GM18508 (cell line): Measurements from ENCODE around the gene BMPER.

Experiments
- ATAC-seq: cut with Tn5 transposase; IDR thresholded peaks from one replicate; pipeline ENCODE4 v1.9.1; 2021; ENCODE audit warnings: moderate number of reproducible peaks; ENCODE audit not compliant: insufficient read depth, unreplicated experiment

The BMPER gene

DNA sequence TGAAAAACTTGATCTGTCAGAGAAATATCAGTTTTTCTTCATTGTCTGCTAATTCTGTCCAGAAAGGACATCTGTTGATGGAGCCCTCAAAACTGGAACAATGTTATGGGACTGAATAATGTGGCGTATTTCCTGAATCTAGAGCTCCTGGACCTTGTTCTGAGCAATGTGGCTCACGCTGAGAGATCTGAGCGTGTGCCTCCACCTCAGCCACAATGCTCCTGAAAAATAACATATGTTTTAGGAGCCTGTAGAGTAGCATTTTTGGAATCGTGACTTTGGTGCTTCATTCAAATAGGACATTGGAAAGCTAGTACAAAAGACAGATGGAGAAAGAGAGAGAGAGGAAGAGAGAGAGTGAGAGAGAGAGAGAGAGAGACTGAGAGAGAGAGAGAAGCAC, 110.3 kb downstream of the BMPER start:
- ATAC-seq = no peak

GRCh38 chr7:34016876-34017275, 111.5 kb downstream of the BMPER start:
- ATAC-seq = no peak

DNA sequence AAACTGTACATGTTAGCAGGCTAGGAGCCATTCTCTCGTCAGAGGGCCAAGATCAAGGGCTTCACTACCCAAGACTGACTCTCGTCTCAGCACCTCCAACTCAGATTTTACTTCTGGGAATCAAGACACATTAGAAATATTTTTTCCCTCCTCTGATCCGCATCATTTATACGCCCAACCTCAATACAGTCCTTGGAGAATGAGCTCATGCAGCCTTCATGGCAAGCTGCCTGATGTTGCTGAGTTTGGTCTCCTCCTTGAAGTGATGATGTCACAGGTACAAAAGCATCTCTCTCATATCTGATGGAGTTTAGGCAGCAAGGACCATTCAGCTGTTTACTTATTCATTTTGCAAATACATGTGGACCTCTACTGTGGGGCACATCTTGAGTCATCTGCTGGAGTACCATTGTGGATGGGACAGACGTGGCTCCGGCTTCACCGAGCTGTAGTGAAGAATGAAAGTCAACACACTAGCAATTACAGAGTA, 114.0 kb downstream of the BMPER start:
- ATAC-seq = no peak

DNA sequence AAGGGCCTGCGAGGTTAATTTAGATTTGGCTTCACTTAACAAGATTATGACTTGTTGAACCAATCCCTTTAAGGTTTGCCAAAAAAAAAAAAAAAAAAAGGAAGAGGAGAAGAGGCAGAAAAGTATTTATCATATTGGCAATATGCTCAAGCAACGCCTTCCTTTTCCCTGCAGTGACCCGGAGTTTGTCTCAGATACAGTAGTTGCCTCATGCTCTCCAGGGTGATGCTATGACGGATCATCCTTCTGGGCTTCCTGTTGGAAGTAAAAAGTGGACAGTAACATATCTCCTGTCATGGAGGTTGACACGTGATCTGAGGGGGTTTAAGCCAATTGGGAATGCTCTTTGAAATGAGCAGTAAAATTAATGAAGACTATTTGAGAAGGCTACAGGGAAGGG, 117.3 kb downstream of the BMPER start:
- ATAC-seq = no peak

DNA sequence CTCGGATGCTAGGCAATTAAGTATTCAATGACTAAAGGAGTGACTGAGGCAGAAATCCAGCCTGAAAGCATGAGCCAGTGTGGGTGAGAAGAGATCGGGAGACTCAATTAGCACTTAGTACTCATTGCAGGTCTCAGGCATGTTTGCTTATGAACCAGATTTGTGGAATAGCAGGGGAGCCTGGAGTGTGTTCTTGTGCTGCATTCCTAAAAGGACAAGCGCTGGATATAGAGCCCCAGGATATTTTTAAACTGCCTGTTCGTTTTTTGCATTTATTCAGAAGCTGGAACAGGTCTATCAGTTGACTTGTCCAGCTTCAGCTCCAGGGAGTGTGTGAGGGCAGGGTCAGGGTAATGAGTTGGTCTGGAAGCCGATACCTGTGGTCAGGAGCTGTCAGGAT, 120.3 kb downstream of the BMPER start:
- no peak for ATAC-seq

DNA sequence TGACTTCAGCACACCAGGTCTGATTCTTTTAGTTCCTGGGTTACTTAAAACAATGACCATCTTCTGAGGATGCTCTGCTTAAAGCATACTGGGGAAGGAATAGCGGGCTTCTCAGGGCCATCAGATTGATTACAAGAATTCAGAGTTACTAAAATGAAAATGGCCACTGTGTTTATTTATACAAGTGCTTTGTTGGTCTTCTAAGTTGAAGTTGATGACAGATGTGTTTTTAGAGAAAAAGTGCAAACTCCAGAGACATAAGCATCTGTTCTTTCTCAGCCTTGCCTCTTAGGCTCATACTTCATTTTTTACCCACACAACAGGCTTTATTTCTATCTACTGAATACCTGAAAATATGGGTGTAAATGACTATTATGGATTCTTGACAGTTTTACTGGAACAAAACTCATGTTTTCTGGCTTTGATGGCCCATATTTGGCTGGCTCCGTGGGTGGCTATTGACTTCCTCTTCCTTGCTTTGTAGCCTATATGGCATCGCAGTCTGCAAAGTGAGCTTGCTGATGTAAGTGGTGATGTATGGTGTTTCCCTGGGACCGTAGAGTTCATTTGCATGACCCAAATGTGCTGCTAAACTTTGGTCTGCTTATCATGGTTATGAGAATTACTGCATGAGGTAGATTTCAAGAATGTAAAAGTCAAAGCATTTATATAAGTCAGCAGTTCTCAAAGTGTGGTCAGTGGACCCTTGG, 121.3 kb downstream of the BMPER start:
- ATAC-seq = no peak

DNA sequence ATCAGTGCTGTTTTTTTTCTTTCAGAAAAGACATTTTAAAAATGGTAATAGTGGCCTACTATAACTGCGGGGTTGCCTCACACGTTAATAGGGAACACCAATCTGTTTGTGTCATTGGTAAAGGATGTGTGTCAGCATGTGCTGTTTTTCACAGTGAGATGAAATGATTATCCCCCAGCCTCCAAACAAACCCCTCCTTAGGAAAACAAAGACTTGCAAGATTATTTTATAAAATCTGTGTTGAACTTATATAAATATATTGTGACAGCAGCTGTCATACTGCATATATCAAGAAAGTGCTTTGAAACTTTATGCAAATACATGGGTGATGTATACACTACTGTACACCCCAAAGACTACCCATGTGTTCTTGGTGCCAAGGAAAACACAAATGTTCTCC, 125.8 kb downstream of the BMPER start:
- no peak for ATAC-seq

- no peak for ATAC-seq
Measured at GRCh38 chr7:34034728-34035127, 129.4 kb downstream of the BMPER start.

- no peak for ATAC-seq
Measured at GRCh38 chr7:34036051-34036920, 130.9 kb downstream of the BMPER start.

DNA sequence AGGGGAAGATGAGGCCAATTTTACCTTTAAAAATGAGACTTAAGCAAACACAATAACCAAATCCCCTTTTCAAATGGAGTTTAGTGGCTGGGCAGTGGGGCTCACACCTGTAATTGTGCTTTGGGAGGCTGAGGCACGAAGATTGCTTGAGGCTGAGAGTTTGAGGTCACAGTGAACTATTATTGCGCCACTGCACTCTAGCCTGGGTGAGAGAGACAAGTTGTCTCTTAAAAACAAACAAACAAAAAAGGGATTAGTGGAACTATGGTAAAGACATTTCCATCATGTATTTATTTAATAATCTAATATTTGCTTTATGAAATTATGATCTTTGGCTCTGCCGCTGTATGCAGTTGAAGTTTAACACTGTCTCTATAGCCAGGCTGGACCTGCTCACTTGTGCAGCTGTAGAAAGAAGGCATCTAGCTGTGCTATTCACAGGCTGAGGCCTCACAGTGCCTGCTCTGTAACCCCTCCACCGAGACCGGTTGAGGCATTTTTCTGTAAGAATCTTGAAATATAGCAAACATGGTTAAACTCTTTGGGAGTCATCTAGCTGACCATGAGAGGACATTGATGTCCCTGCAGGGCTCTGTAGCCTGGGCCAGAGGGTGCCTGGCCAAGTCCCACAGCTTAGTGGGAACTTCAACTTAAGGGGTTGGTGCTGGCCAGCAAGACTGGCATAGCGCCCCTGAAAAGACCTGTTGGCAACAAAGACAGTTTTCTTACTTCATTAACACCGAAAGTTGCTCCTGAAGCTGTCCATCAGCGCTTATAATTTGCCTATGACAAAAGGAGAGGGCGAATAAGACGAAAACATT, 131.8 kb downstream of the BMPER start:
- no peak for ATAC-seq

DNA sequence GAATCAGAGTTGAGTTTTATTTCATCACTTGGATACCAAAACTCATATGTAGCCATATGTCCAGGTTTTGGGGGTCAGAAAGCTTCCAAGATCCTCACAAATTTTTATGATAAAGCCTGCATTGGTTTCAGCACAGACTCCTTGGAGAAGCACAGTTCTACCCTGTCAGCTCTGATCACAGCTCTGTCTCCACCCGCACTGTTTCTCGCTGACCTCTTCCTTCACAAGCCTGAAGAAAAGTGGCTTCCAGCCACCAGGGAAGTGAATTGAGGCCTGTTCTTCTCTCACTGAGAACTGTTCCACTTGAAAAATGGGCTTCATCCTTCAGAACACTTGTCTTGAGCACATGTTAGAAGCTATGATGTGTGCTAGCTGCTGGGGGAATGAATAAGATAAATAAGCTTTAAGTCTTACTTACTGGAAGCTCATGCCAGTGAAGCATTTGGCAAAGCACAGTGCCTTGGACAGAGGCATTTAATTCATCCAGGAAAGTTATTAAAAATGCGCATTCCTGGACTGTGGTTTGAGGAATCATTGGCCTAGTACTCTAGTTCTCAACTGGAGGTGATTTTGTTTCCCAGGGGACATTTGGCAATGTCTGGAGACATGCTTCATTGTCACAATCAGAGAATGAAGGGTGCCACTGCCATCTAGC, 133.6 kb downstream of the BMPER start:
- ATAC-seq = no peak

DNA sequence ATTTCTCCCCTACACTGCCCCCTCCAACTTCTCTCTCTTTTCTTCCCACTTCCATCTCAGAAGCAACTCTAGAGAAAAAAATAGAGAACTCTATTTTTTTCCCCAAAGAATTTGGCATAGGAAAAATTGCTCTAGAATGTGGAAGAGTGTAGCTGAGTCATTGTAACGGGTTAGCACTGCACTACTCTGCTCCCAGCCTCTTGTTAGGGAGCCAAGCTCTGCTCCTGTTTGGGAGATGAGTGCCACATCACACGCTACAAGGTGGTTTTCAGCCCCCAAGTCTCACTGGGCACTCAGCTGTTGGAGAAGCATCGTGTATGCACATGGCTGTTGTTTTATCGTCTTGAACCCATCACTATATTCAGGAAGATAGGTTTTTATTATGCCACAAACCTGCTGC, 136.4 kb downstream of the BMPER start:
- ATAC-seq = no peak

GRCh38 chr7:34042406-34042805, 137.1 kb downstream of the BMPER start:
- no peak for ATAC-seq

DNA sequence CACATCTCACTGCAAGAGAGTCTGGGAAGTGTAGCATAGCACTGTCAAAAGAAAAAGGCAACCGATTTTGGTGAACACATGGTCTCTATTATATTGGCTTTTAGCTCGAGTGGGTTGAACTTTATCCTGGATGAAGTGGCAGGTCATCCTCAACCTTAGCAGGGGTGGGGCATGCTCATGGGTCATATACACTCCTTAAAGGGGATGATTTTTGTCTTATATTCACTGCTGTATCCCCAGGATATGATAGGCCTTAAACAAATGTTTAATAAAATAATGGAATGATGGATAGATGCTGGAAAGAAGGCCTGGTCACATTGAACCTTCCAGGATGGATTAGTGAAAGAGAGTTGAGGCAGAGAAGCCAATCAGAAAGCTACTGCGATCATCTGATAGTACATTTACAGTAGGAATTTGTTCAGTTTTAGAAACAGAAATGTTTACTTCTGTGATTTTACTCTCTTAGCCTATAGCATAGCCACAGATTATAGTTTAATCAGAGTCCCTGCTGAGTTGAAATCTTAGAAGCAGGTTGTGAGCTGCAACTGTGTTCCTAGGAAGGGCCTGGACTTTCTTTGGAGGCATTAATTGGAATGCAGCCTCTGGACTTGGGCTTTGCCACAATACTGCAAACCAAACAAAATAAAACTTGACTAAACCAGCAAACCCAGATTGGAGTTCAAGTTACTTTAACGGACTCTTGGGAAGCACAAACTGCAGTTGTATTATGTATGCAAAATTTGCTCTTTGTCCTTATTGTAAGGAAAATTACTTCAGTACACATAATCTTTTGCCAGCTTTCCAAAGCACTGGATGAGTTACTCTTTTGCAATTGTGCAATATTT, 138.3 kb downstream of the BMPER start:
- ATAC-seq = no peak

- ATAC-seq = no peak
Measured at GRCh38 chr7:34044306-34044643, 138.9 kb downstream of the BMPER start.

GRCh38 chr7:34044734-34045353, 139.5 kb downstream of the BMPER start:
- no peak for ATAC-seq

- no peak for ATAC-seq
Measured at GRCh38 chr7:34048445-34048844, 143.1 kb downstream of the BMPER start.

- no peak for ATAC-seq
Measured at GRCh38 chr7:34054075-34054474, 148.7 kb downstream of the BMPER start.

- no peak for ATAC-seq
Measured at GRCh38 chr7:34057136-34057535, 151.8 kb downstream of the BMPER start.
